T-helper 22 cell (primary cell): ENCODE measurements around the gene RNU7-1.
A peak's percentile ranks its signal among the peaks of the same experiment; 100 is the strongest.

Experiments used
- DNase-seq: peaks from one replicate; pipeline ENCODE4 v3.0.0-alpha.2; 2020; ENCODE audit warnings: low read depth

The RNU7-1 gene

GRCh38 chr12:6953442-6954315 is 10.1 kb downstream of the RNU7-1 start:
- peak; percentile 76 for DNase-seq

- no peak for DNase-seq
Observed at GRCh38 chr12:6954316-6955107, 10.9 kb downstream of the RNU7-1 start.

GRCh38 chr12:6955108-6956020 is 11.7 kb downstream of the RNU7-1 start:
- no peak for DNase-seq

- DNase-seq = no peak
Observed at GRCh38 chr12:6956021-6956727, 12.6 kb downstream of the RNU7-1 start.

- no peak for DNase-seq
Observed at GRCh38 chr12:6957151-6957701, 13.6 kb downstream of the RNU7-1 start.

GRCh38 chr12:6957741-6958608 is 14.4 kb downstream of the RNU7-1 start:
- DNase-seq = no peak

GRCh38 chr12:6958609-6959057 is 15.0 kb downstream of the RNU7-1 start:
- no peak for DNase-seq

GRCh38 chr12:6959058-6959804 is 15.6 kb downstream of the RNU7-1 start:
- DNase-seq = peak; percentile 70

- no peak for DNase-seq
Observed at GRCh38 chr12:6959805-6960592, 16.4 kb downstream of the RNU7-1 start.

GRCh38 chr12:6960593-6961277 is 17.1 kb downstream of the RNU7-1 start:
- DNase-seq = no peak

GRCh38 chr12:6961278-6961694 is 17.7 kb downstream of the RNU7-1 start:
- DNase-seq = peak; percentile 92

- no peak for DNase-seq
Observed at GRCh38 chr12:6961695-6962284, 18.2 kb downstream of the RNU7-1 start.

GRCh38 chr12:6962285-6963015 is 18.8 kb downstream of the RNU7-1 start:
- no peak for DNase-seq

- DNase-seq = no peak
Observed at GRCh38 chr12:6963016-6963731, 19.6 kb downstream of the RNU7-1 start.

- no peak for DNase-seq
Observed at GRCh38 chr12:6963791-6964413, 20.3 kb downstream of the RNU7-1 start.

GRCh38 chr12:6964605-6965025 is 21.0 kb downstream of the RNU7-1 start:
- no peak for DNase-seq
